Neuronal stem cell (in vitro differentiated cells): ENCODE results near the gene CFD.
"Not testable (repeated sequence)": the region's sequence is repeated elsewhere in the genome, so short reads cannot be mapped to it uniquely, and the experiment has no call there.

ENCODE experiments used
- DNase-seq: peaks from one replicate; pipeline ENCODE4 v3.0.0-alpha.2; 2013; ENCODE audit warnings: low spot score
- H2AFZ ChIP-seq: one replicate; pipeline ENCODE4 v1.6.1; 2013; ENCODE audit warnings: mild to moderate bottlenecking, low read length, inconsistent platforms
- H2AK5ac ChIP-seq: 2 replicates; pipeline ENCODE4 v1.6.1; 2013; ENCODE audit warnings: low read depth, mild to moderate bottlenecking, inconsistent platforms, low read length, moderate library complexity, mixed read lengths
- H2BK120ac ChIP-seq: 2 replicates; pipeline ENCODE4 v1.6.1; 2013; ENCODE audit warnings: low read depth, mild to moderate bottlenecking, inconsistent platforms, low read length, moderate library complexity, mixed read lengths
- H2BK12ac ChIP-seq: one replicate; pipeline ENCODE4 v1.6.1; 2013; ENCODE audit warnings: low read length, inconsistent platforms
- H2BK15ac ChIP-seq: 2 replicates; pipeline ENCODE4 v1.6.1; 2013; ENCODE audit warnings: mild to moderate bottlenecking, low read length, inconsistent platforms, mixed read lengths
- H2BK5ac ChIP-seq: one replicate; pipeline ENCODE4 v1.6.1; 2013; ENCODE audit warnings: inconsistent platforms, mild to moderate bottlenecking, low read length, moderate library complexity
- H3K14ac ChIP-seq: one replicate; pipeline ENCODE4 v1.6.1; 2013; ENCODE audit warnings: low read length, inconsistent platforms
- H3K18ac ChIP-seq: 2 replicates; pipeline ENCODE4 v1.6.1; 2013; ENCODE audit warnings: low read length, inconsistent platforms
- H3K23ac ChIP-seq: 2 replicates; pipeline ENCODE4 v1.6.1; 2013; ENCODE audit warnings: low read depth, mild to moderate bottlenecking, mixed read lengths, low read length, inconsistent platforms; ENCODE audit not compliant: poor library complexity
- H3K27ac ChIP-seq: replicated peaks from 3 replicates; pipeline ENCODE4 v1.5.1; 2013; ENCODE audit warnings: low read length, inconsistent platforms
- H3K27me3 ChIP-seq, 3 experiments: 2 replicates each; pipeline ENCODE4 v1.6.1; 2013; ENCODE audit warnings: low read length in 3 of 3, mild to moderate bottlenecking in 2 of 3, inconsistent platforms in 1 of 3, low read depth in 1 of 3, mixed read lengths in 1 of 3, moderate library complexity in 1 of 3; ENCODE audit not compliant: control insufficient read depth in 3 of 3, insufficient read depth in 3 of 3
- H3K36me3 ChIP-seq, 2 donors: replicated peaks in 1 of 2; 2 replicates each; pipeline ENCODE4 v1.6.1; 2013; ENCODE audit warnings: low read length in 2 of 2; ENCODE audit not compliant: control insufficient read depth in 2 of 2, insufficient read depth in 2 of 2
- H3K4ac ChIP-seq: 2 replicates; pipeline ENCODE4 v1.6.1; 2013; ENCODE audit warnings: inconsistent platforms, mild to moderate bottlenecking, low read length, moderate library complexity
- H3K4me1 ChIP-seq, 2 donors: 1 replicate in 1 of 2; 2 replicates in 1 of 2; pipeline ENCODE4 v1.6.1; 2013; ENCODE audit warnings: low read length in 2 of 2, low read depth in 1 of 2; ENCODE audit not compliant: control insufficient read depth in 2 of 2, insufficient read depth in 1 of 2
- H3K4me2 ChIP-seq: one replicate; pipeline ENCODE4 v1.6.1; 2013; ENCODE audit warnings: mild to moderate bottlenecking, low read length, inconsistent platforms; ENCODE audit not compliant: insufficient read depth, poor library complexity, severe bottlenecking
- H3K4me3 ChIP-seq, 2 donors: 2 replicates each; pipeline ENCODE4 v1.5.1; 2013; ENCODE audit warnings: low read length in 2 of 2, mild to moderate bottlenecking in 2 of 2, inconsistent platforms in 1 of 2, moderate library complexity in 1 of 2
- H3K79me1 ChIP-seq: one replicate; pipeline ENCODE4 v1.6.1; 2013; ENCODE audit warnings: low read depth, mild to moderate bottlenecking, inconsistent platforms, low read length, moderate library complexity
- H3K9ac ChIP-seq: one replicate; pipeline ENCODE4 v1.6.1; 2013; ENCODE audit warnings: mild to moderate bottlenecking, low read depth, low read length, inconsistent platforms; ENCODE audit not compliant: poor library complexity
- H3K9me3 ChIP-seq, 2 donors: replicated peaks in 1 of 2; 2 replicates each; pipeline versions ENCODE3 to v1.6.1; 2013; ENCODE audit warnings: low read length in 2 of 2, mild to moderate bottlenecking in 2 of 2, inconsistent platforms in 1 of 2, low read depth in 1 of 2, mixed read lengths in 1 of 2, moderate library complexity in 1 of 2; ENCODE audit not compliant: control insufficient read depth in 2 of 2, insufficient read depth in 1 of 2
- H4K8ac ChIP-seq: one replicate; pipeline ENCODE4 v1.6.1; 2013; ENCODE audit warnings: low read depth, mild to moderate bottlenecking, inconsistent platforms, low read length, moderate library complexity
- H4K91ac ChIP-seq: one replicate; pipeline ENCODE4 v1.6.1; 2013; ENCODE audit warnings: low read length, low read depth, mild to moderate bottlenecking, inconsistent platforms; ENCODE audit not compliant: poor library complexity
- WGBS, 2 donors: extraction: QIAGEN DNeasy Blood & Tissue Kit; methylation state at CpG; one replicate each; pipeline ENCODE4 v1.1.7; 2013; ENCODE audit warnings: missing lambda C conversion rate in 2 of 2, mixed read lengths in 1 of 2; ENCODE audit not compliant: insufficient read length in 2 of 2, insufficient replicate concordance in 1 of 2; ENCODE audit errors: extremely low coverage in 2 of 2; 5-methylcytosine and 5-hydroxymethylcytosine counted together

The CFD gene

DNA sequence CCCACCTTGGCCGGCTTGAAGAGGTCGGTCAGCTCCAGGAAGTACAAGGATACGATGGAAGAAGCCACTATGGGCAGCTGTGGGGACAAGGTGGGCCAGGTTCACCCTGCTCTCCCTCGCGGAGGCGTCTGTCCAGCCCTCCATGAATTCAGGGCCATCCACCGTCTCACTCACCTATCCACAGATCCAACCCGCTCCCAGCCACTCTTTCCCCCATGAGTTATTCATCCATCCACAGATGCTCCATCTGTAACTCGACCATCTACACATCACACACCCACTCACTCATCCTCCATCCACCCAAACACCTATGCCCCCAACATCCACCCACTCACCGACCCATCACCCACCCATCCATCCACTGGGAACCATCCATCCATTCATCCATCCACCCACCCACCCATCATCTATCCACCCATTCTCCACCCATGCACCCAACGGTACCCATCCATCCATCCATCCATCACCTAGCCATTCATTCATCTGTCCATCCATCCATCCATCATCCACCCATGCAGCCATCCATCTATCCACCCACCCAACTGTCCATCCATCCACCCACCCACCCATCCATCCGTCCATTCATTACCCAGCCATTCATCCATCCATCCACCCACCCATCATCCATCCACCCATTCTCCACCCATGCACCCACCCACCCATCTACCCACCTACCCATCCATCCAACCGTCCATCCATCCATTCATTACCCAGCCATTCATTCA, 43.5 kb upstream of the CFD start:
- H3K79me1 ChIP-seq = peaks cover 24% of the 10 kb centered on the region
- H2AFZ ChIP-seq = no peak overlapping the region
- peak overlapping the region; percentile 89 for H3K23ac ChIP-seq
- H3K4me1 ChIP-seq = no peaks in the 10 kb centered on the region
- no peak overlapping the region for H3K4me2 ChIP-seq
- H4K91ac ChIP-seq = no peak overlapping the region
- no peaks in the 10 kb centered on the region for H3K27me3 ChIP-seq
- H3K9me3 ChIP-seq = peaks cover 0 to 3% of the 10 kb centered on the region in 2 donors
- H3K9ac ChIP-seq = no peak overlapping the region
- no peak overlapping the region for H3K14ac ChIP-seq
- no peak overlapping the region for H2BK120ac ChIP-seq
- WGBS, 2 donors = 100% methylated on average over 2 of the region's 13 CpGs; no CpG with 5 or more reads in 1 of the 2 donors
- H3K27ac ChIP-seq = no peak overlapping the region
- H2BK12ac ChIP-seq = no peak overlapping the region
- no peak overlapping the region for H4K8ac ChIP-seq
- H3K36me3 ChIP-seq = peaks cover 32 to 48% of the 10 kb centered on the region in 2 donors
- no peak overlapping the region for H2BK15ac ChIP-seq
- H3K4ac ChIP-seq = no peak overlapping the region
- no peak for DNase-seq
- no peak overlapping the region for H2AK5ac ChIP-seq
- H3K18ac ChIP-seq = no peak overlapping the region
- H3K4me3 ChIP-seq = no peak overlapping the region
- no peak overlapping the region for H2BK5ac ChIP-seq

GRCh38 chr19:816500-816857, 43.0 kb upstream of the CFD start:
- Histone ChIP-seq H3K79me1 (peaks cover 24% of the 10 kb centered on the region), H3K9ac (peak overlapping the region; percentile 53), H2BK15ac (no peak overlapping the region), H3K4me3 (no peak overlapping the region), H3K9me3 (peaks cover 0 to 3% of the 10 kb centered on the region in 2 donors), H2AK5ac (no peak overlapping the region), H3K14ac (no peak overlapping the region), H2AFZ (no peak overlapping the region), H3K27ac (no peak overlapping the region), H2BK120ac (no peak overlapping the region), H2BK12ac (no peak overlapping the region), H3K27me3 (no peaks in the 10 kb centered on the region), H3K4ac (no peak overlapping the region), H3K4me1 (no peaks in the 10 kb centered on the region), H3K18ac (no peak overlapping the region), H2BK5ac (no peak overlapping the region), H4K8ac (no peak overlapping the region), H3K36me3 (peaks cover 29 to 42% of the 10 kb centered on the region in 2 donors), H3K23ac (peak overlapping the region; percentile 55), H4K91ac (no peak overlapping the region), H3K4me2 (no peak overlapping the region)
- WGBS, 2 donors = 100% methylated on average over 2 of the region's 2 CpGs; no CpG with 5 or more reads in 1 of the 2 donors
- no peak for DNase-seq

DNA sequence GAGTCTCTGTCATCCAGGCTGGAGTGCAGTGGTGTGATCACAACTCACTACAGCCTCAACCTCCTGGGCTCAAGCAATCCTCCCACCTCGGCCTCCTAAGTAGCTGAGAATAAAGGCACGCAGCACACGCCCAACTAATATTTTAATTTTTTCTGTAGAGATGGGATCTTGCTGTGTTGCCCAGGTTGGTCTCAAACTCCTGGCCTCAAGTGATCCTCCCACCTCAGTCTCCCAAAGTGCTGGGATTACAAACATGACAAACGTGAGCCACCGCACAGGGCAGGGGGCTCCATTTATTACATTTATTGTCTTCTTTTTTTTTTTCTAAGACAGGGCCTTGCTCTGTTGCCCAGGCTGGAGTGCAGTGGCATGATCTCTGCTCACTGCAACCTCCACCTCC, 39.3 kb upstream of the CFD start:
- not testable (repeated sequence) for DNase-seq, H3K18ac ChIP-seq, H3K27ac ChIP-seq, H2BK15ac ChIP-seq, H3K9ac ChIP-seq, H3K4me3 ChIP-seq, H3K27me3 ChIP-seq, H2AK5ac ChIP-seq, H2BK120ac ChIP-seq, H3K4ac ChIP-seq, H3K4me1 ChIP-seq, H2BK5ac ChIP-seq, H2AFZ ChIP-seq, H3K23ac ChIP-seq, H3K4me2 ChIP-seq, H4K8ac ChIP-seq, H3K14ac ChIP-seq, H3K9me3 ChIP-seq, H2BK12ac ChIP-seq, H4K91ac ChIP-seq
- Histone ChIP-seq H3K79me1 (peaks cover 10% of the 10 kb centered on the region), H3K36me3 (peaks cover 8 to 20% of the 10 kb centered on the region in 2 donors)
- no CpG with 5 or more reads among the region's 5 CpGs for WGBS, 2 donors

- Histone ChIP-seq H3K4ac (peak overlapping the region; percentile 84), H3K27me3 (no peaks in the 10 kb centered on the region), H3K14ac (no peak overlapping the region), H2BK12ac (no peak overlapping the region), H4K8ac (no peak overlapping the region), H3K4me3 (peak overlapping the region; percentile 72 to 98), H3K4me1 (peaks cover 6% of the 10 kb centered on the region in 2 donors), H3K9ac (peak overlapping the region; percentile 88), H3K79me1 (peaks cover 8% of the 10 kb centered on the region), H3K9me3 (no peaks in the 10 kb centered on the region), H3K23ac (peak overlapping the region; percentile 96), H3K18ac (peak overlapping the region; percentile 98), H2BK5ac (peak overlapping the region; percentile 96), H3K27ac (no peak overlapping the region), H2BK120ac (peak overlapping the region; percentile 94), H3K4me2 (peak overlapping the region; percentile 66), H2BK15ac (peak overlapping the region; percentile 89), H3K36me3 (peaks cover 3 to 10% of the 10 kb centered on the region in 2 donors), H2AK5ac (peak overlapping the region; percentile 100), H2AFZ (peak overlapping the region; percentile 88), H4K91ac (peak overlapping the region; percentile 53)
- WGBS, 2 donors = no CpG with 5 or more reads among the region's 64 CpGs
- DNase-seq = no peak
Measured at GRCh38 chr19:821231-821824, 38.1 kb upstream of the CFD start.
